H1 (cell line): Measurements from ENCODE around the gene GLTP. TPM values are rescaled to one million over a fixed set of nuclear protein-coding genes. Genes with fewer than 3 reads are reported as not detected.

Source experiments
- CTCF ChIA-PET: fragments of 300-600 bp; sonication (Branson Sonifier 250); formaldehyde crosslinking; loops from one replicate; lab custom pipeline; 2021; ENCODE audit not compliant: partially characterized antibody; lab: Charles Lee
- POLR2A ChIA-PET: fragments of 300-600 bp; sonication (Branson Sonifier 250); formaldehyde crosslinking; loops from one replicate; lab custom pipeline; 2021; ENCODE audit warnings: inconsistent platforms; ENCODE audit not compliant: partially characterized antibody; lab: Charles Lee
- DNase-seq, 2 experiments: peaks; one replicate each; pipeline versions ENCODE4 v3.0.0 to v3.0.0-alpha.2; 2010 to 2022; ENCODE audit warnings: low spot score in 2 of 2, low read depth in 1 of 2, mixed read lengths in 1 of 2
- FAIRE-seq: peaks from 2 replicates; lab custom pipeline; 2011; peaks lifted over from hg19 to GRCh38; lab: Jason Lieb, UNC
- H2AFZ ChIP-seq: 2 replicates; pipeline ENCODE4 v1.8.1; 2012; ENCODE audit warnings: low read length, inconsistent platforms
- H2AK5ac ChIP-seq: 2 replicates; pipeline ENCODE4 v1.6.1; 2013; ENCODE audit warnings: low read depth, low read length
- H2BK120ac ChIP-seq: replicated peaks from 2 replicates; pipeline ENCODE3; 2013; ENCODE audit warnings: low read depth, low read length, inconsistent platforms
- H2BK12ac ChIP-seq: 2 replicates; pipeline ENCODE4 v1.6.1; 2013; ENCODE audit warnings: low read depth, low read length
- H2BK15ac ChIP-seq: 2 replicates; pipeline ENCODE4 v1.6.1; 2013; ENCODE audit warnings: low read length
- H2BK20ac ChIP-seq: 2 replicates; pipeline ENCODE4 v1.6.1; 2013; ENCODE audit warnings: low read length
- H2BK5ac ChIP-seq: 2 replicates; pipeline ENCODE4 v1.6.1; 2013; ENCODE audit warnings: low read depth, low read length
- H3K14ac ChIP-seq: 2 replicates; pipeline ENCODE4 v1.6.1; 2013; ENCODE audit warnings: inconsistent platforms; ENCODE audit not compliant: insufficient read length
- H3K18ac ChIP-seq: 2 replicates; pipeline ENCODE4 v1.6.1; 2013; ENCODE audit warnings: low read length; ENCODE audit errors: extremely low read depth
- H3K23ac ChIP-seq: 2 replicates; pipeline ENCODE4 v1.6.1; 2013; ENCODE audit warnings: inconsistent platforms; ENCODE audit not compliant: insufficient read length
- H3K23me2 ChIP-seq: 2 replicates; pipeline ENCODE4 v1.6.1; 2013; ENCODE audit warnings: low read depth, low read length
- H3K27ac ChIP-seq: 2 replicates; pipeline ENCODE4 v1.6.1; 2011; ENCODE audit warnings: low read depth, low read length, inconsistent platforms
- H3K27me3 ChIP-seq, 4 experiments: replicated peaks in 1 of 4; 1 replicate in 1 of 4; 2 replicates in 3 of 4; pipeline versions ENCODE4 v1.6.1 to v1.8.1; 2011 to 2013; ENCODE audit warnings: low read length in 3 of 4, mild to moderate bottlenecking in 3 of 4, inconsistent platforms in 2 of 4, mixed read lengths in 2 of 4, moderate library complexity in 1 of 4; ENCODE audit not compliant: control insufficient read depth in 3 of 4, insufficient read depth in 3 of 4; ENCODE audit errors: extremely low read depth in 1 of 4
- H3K36me3 ChIP-seq, 4 experiments: 2 replicates each; pipeline versions ENCODE4 v1.6.1 to v1.8.1; 2011 to 2013; ENCODE audit warnings: mild to moderate bottlenecking in 4 of 4, low read length in 3 of 4, moderate library complexity in 2 of 4, control low read depth in 1 of 4, inconsistent platforms in 1 of 4; ENCODE audit not compliant: insufficient read depth in 4 of 4, control insufficient read depth in 2 of 4
- H3K4ac ChIP-seq: replicated peaks from 2 replicates; pipeline ENCODE3; 2013; ENCODE audit warnings: low read length, low read depth, mixed read lengths, inconsistent platforms; ENCODE audit not compliant: insufficient read length
- H3K4me1 ChIP-seq, 4 experiments: replicated peaks in 1 of 4; 1 replicate in 1 of 4; 2 replicates in 3 of 4; pipeline versions ENCODE4 v1.6.1 to v1.8.1; 2011 to 2013; ENCODE audit warnings: low read length in 3 of 4, inconsistent platforms in 2 of 4, mixed read lengths in 1 of 4; ENCODE audit not compliant: insufficient read depth in 4 of 4, control insufficient read depth in 3 of 4
- H3K4me2 ChIP-seq, 2 experiments: 2 replicates each; pipeline versions ENCODE4 v1.6.1 to v1.8.1; 2011 to 2013; ENCODE audit warnings: low read depth in 2 of 2, low read length in 2 of 2, control low read depth in 1 of 2, inconsistent platforms in 1 of 2, mild to moderate bottlenecking in 1 of 2; ENCODE audit not compliant: insufficient read depth in 1 of 2
- H3K4me3 ChIP-seq, 4 experiments: fragments of 200-600, 300-600 bp in 1 of 4; sonication (generic), shearing (Covaris generic), sonication (Bioruptor Twin) in 1 of 4; 2 replicates each; pipeline versions ENCODE4 v1.5.1 to v1.8.1; 2011 to 2016; ENCODE audit warnings: low read length in 4 of 4, low read depth in 3 of 4, control low read depth in 2 of 4, inconsistent platforms in 2 of 4, mild to moderate bottlenecking in 2 of 4, mixed read lengths in 1 of 4, moderate library complexity in 1 of 4; ENCODE audit not compliant: insufficient read depth in 2 of 4; ENCODE audit errors: extremely low read depth in 1 of 4
- H3K56ac ChIP-seq: replicated peaks from 2 replicates; pipeline ENCODE3; 2013; ENCODE audit warnings: low read depth, mild to moderate bottlenecking, mixed read lengths, low read length, inconsistent platforms; ENCODE audit not compliant: insufficient read length
- H3K79me1 ChIP-seq: 2 replicates; pipeline ENCODE4 v1.6.1; 2013; ENCODE audit warnings: low read depth, low read length, control low read depth
- H3K79me2 ChIP-seq, 2 experiments: 2 replicates each; pipeline versions ENCODE4 v1.6.1 to v1.8.1; 2012 to 2013; ENCODE audit warnings: low read length in 2 of 2, mild to moderate bottlenecking in 2 of 2, inconsistent platforms in 1 of 2; ENCODE audit not compliant: insufficient read depth in 2 of 2, control insufficient read depth in 1 of 2
- H3K9ac ChIP-seq, 4 experiments: replicated peaks in 1 of 4; 1 replicate in 1 of 4; 2 replicates in 3 of 4; pipeline versions ENCODE4 v1.6.1 to v1.8.1; 2011 to 2013; ENCODE audit warnings: low read depth in 3 of 4, low read length in 3 of 4, control low read depth in 2 of 4, mild to moderate bottlenecking in 2 of 4, moderate library complexity in 2 of 4, inconsistent platforms in 1 of 4; ENCODE audit errors: extremely low read depth in 1 of 4
- H3K9me3 ChIP-seq, 2 experiments: 2 replicates each; pipeline versions ENCODE4 v1.6.1 to v1.8.1; 2012 to 2013; ENCODE audit warnings: mild to moderate bottlenecking in 2 of 2, moderate library complexity in 2 of 2, control low read depth in 1 of 2, inconsistent platforms in 1 of 2, low read depth in 1 of 2, low read length in 1 of 2, mixed read lengths in 1 of 2; ENCODE audit not compliant: insufficient read depth in 2 of 2
- H4K20me1 ChIP-seq, 2 experiments: replicated peaks in 1 of 2; 2 replicates each; pipeline versions ENCODE3 to v1.8.1; 2011 to 2013; ENCODE audit warnings: inconsistent platforms in 2 of 2, low read length in 2 of 2, mild to moderate bottlenecking in 1 of 2; ENCODE audit not compliant: insufficient read depth in 2 of 2, control insufficient read depth in 1 of 2
- H4K5ac ChIP-seq: 2 replicates; pipeline ENCODE4 v1.6.1; 2013; ENCODE audit warnings: low read length, low read depth, mixed read lengths, inconsistent platforms; ENCODE audit not compliant: insufficient read length
- H4K8ac ChIP-seq: 2 replicates; pipeline ENCODE4 v1.8.0; 2013; ENCODE audit warnings: mild to moderate bottlenecking, moderate library complexity, low read length, inconsistent platforms; ENCODE audit not compliant: insufficient read depth; ENCODE audit errors: extremely low read depth
- H4K91ac ChIP-seq: replicated peaks from 2 replicates; pipeline ENCODE3; 2013; ENCODE audit warnings: low read length, mixed read lengths, inconsistent platforms; ENCODE audit not compliant: insufficient read length
- BACH1 ChIP-seq: IDR thresholded peaks from 2 replicates; pipeline ENCODE4 v1.6.1; 2012; ENCODE audit warnings: low read length, improper control_type of control experiment
- CTBP2 ChIP-seq: IDR thresholded peaks from 2 replicates; pipeline ENCODE4 v1.7.0; 2011; ENCODE audit warnings: borderline replicate concordance, mild to moderate bottlenecking, moderate library complexity, mixed read lengths, low read length; ENCODE audit not compliant: insufficient read depth, insufficient read length
- GABPA ChIP-seq: IDR thresholded peaks from 2 replicates; pipeline ENCODE4 v1.6.1; 2011; ENCODE audit warnings: mild to moderate bottlenecking, low read length, moderate library complexity, borderline replicate concordance; ENCODE audit not compliant: insufficient read depth
- JUN ChIP-seq: IDR thresholded peaks from 2 replicates; pipeline ENCODE4 v1.6.1; 2011; ENCODE audit warnings: low read depth, mild to moderate bottlenecking, improper control_type of control experiment, low read length
- KDM5A ChIP-seq: fragments of 200-600 bp; IDR thresholded peaks from 2 replicates; pipeline ENCODE4 v1.7.1; 2012; ENCODE audit warnings: mild to moderate bottlenecking, low read length, inconsistent platforms, mixed read lengths
- MAFK ChIP-seq: IDR thresholded peaks from 2 replicates; pipeline ENCODE4 v1.6.1; 2012; ENCODE audit warnings: low read depth, mild to moderate bottlenecking, improper control_type of control experiment, low read length
- SIRT6 ChIP-seq: IDR thresholded peaks from one replicate; pipeline ENCODE4 v1.7.1; 2012; ENCODE audit warnings: low read length, inconsistent platforms
- SP4 ChIP-seq: IDR thresholded peaks from 2 replicates; pipeline ENCODE4 v1.6.1; 2012; ENCODE audit warnings: low read length, inconsistent platforms
- SUZ12 ChIP-seq: fragments of 200-600 bp; sonication (generic); IDR thresholded peaks from 2 replicates; pipeline ENCODE4 v1.6.1; 2012; ENCODE audit warnings: mild to moderate bottlenecking, inconsistent platforms, low read length, moderate library complexity, mixed read lengths
- TAF1 ChIP-seq: IDR thresholded peaks from 2 replicates; pipeline ENCODE4 v1.6.1; 2011; ENCODE audit warnings: mild to moderate bottlenecking, low read depth, low read length
- TCF12 ChIP-seq: IDR thresholded peaks from 2 replicates; pipeline ENCODE4 v1.6.1; 2011; ENCODE audit warnings: low read depth, mild to moderate bottlenecking, low read length
- USF2 ChIP-seq: IDR thresholded peaks from 2 replicates; pipeline ENCODE4 v1.6.1; 2011; ENCODE audit warnings: low read length, improper control_type of control experiment
- YY1 ChIP-seq: IDR thresholded peaks from 2 replicates; pipeline ENCODE4 v1.6.1; 2011; ENCODE audit warnings: low read depth, mild to moderate bottlenecking, low read length
- WGBS, 2 experiments: shearing (Covaris generic) in 1 of 2; methylation state at CpG; one replicate each; pipeline versions ENCODE4 v1.1.6 to v1.1.7; 2013 to 2015; ENCODE audit warnings: low lambda C conversion rate in 2 of 2, mixed read lengths in 2 of 2, inconsistent platforms in 1 of 2, low coverage in 1 of 2, missing lambda C conversion rate in 1 of 2; ENCODE audit not compliant: insufficient replicate concordance in 2 of 2, insufficient coverage in 1 of 2, insufficient read length in 1 of 2; ENCODE audit errors: extremely low coverage in 1 of 2, missing lambda C conversion rate in 1 of 2; 5-methylcytosine and 5-hydroxymethylcytosine counted together
- polyA plus RNA-seq, 7 experiments: library from polyadenylated mRNA; depleted of rRNA in 3 of 7; stranded (reverse) in 5 of 7; unstranded in 2 of 7; fragments of >200 nt in 5 of 7; fragments of 200-250 nt in 2 of 7; gene quantifications; 1 replicate in 5 of 7; 2 replicates in 1 of 7; 4 replicates in 1 of 7; pipeline versions ENCODE4 v1.2.1 to v1.2.3, GENCODE V29; 2011 to 2013; ENCODE audit warnings: missing spikeins in 2 of 7, mixed read lengths in 2 of 7
- total RNA-seq: library from RNA; stranded (reverse); fragmentation: NEBNext Ultra II Directional; extraction: Animal tissue kit (Norgen Biotek cat#: 25700); gene quantifications from 2 replicates; pipeline ENCODE4 v1.2.1, GENCODE V29; 2021

GLTP gene
- total and polyA plus RNA-seq, 2 of the 8 experiments (the other 6 are each of a cell fraction or from before 2014, with no cell fraction given) = 9.8 to 26.1 TPM

- H2BK12ac ChIP-seq = no peak overlapping the region
- H2BK20ac ChIP-seq = no peak overlapping the region
- no peaks in the 10 kb centered on the region for H4K20me1 ChIP-seq
- peaks cover 0 to 6% (median 2%) of the 10 kb centered on the region in 4 experiments; a peak in 2 of 7 replicates for H3K27me3 ChIP-seq
- no peaks in the 10 kb centered on the region for H3K79me2 ChIP-seq
- no peak overlapping the region for H3K4me3 ChIP-seq
- FAIRE-seq (no peak), DNase-seq (no peak)
- no peak overlapping the region for H3K23ac ChIP-seq
- H3K4me1 ChIP-seq = no peaks in the 10 kb centered on the region; a peak in 1 of 7 replicates
- no peaks in the 10 kb centered on the region for H3K79me1 ChIP-seq
- H3K4me2 ChIP-seq = no peak overlapping the region
- no peak overlapping the region for H2AK5ac ChIP-seq
- no peak overlapping the region for H3K27ac ChIP-seq
- no peak overlapping the region for H3K4ac ChIP-seq
- H2AFZ ChIP-seq = no peak overlapping the region
- H2BK15ac ChIP-seq = no peak overlapping the region
- no peak overlapping the region for H3K18ac ChIP-seq
- H3K9me3 ChIP-seq = no peaks in the 10 kb centered on the region
- ChIA-PET POLR2A (interaction anchor here (1.7 kb wide), 1 partner anchor 12 kb away, joined by 3 read pairs; the partner anchor contains the start of gene TCHP), CTCF (interaction anchor here (1.3 to 9.1 kb wide), 4 partner anchors 12 to 63 kb away, joined by 3 to 114 read pairs (median 29); no protein-coding TSS in a partner anchor)
- H3K14ac ChIP-seq = no peak overlapping the region
- 87% methylated on average over 12 of the region's 12 CpGs; no CpG with 5 or more reads in 1 of the 2 experiments for WGBS, 2 experiments
- no peak overlapping the region for H3K56ac ChIP-seq
- H3K23me2 ChIP-seq = no peaks in the 10 kb centered on the region
- no peak overlapping the region for H4K91ac ChIP-seq
- H4K5ac ChIP-seq = no peak overlapping the region
- H2BK120ac ChIP-seq = no peak overlapping the region
- H4K8ac ChIP-seq = no peak overlapping the region
- no peaks in the 10 kb centered on the region; a peak in 1 of 8 replicates for H3K36me3 ChIP-seq
- H3K9ac ChIP-seq = no peak overlapping the region
- no peak overlapping the region for H2BK5ac ChIP-seq
- no peak for TF ChIP-seq USF2
- no peak for TF ChIP-seq SIRT6
- no peak for TF ChIP-seq SUZ12
- no peak for TF ChIP-seq GABPA
- TF ChIP-seq KDM5A = no peak
- TF ChIP-seq TAF1 = no peak
- no peak for TF ChIP-seq MAFK
- no peak for TF ChIP-seq TCF12
- TF ChIP-seq SP4 = no peak
- TF ChIP-seq BACH1 = no peak
- TF ChIP-seq YY1 = no peak
- no peak for TF ChIP-seq CTBP2
- TF ChIP-seq JUN = no peak
These were observed 32.5 kb upstream of the GLTP start for GRCh38 chr12:109912855-109913321.
